ENCODE results near the gene FCHSD2. TPM values are rescaled to one million over a fixed set of nuclear protein-coding genes. Genes with fewer than 3 reads are reported as not detected.

FCHSD2 gene
- polyA plus RNA-seq (2013, experiment 1 of 2) = 20.4 TPM
- 20.2 TPM for polyA plus RNA-seq (2013, experiment 2 of 2)

DNA sequence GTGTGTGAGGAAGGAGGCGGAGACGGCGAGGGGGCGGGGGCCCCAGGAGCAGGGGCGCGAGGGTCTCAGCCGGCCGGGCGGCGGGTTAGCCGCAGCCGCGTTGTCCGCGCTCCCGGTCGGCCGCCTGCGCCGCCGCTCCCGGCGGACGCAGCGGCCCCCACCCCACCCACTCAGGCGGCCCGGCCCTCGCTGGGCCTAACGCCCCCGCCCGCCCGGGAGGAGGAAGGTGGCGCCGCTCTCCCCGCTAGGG lies at the start of gene FCHSD2:
Gene FCHSD2 (minus strand): TSS at position 191 of the 250 bp plus-strand sequence. CDS start 441 bp downstream, outside the sequence.
- H3K4me3 ChIP-seq (ENCODE audit: extremely low read depth, insufficient read depth, low read length, poor library complexity, severe bottlenecking) = peak within 1 kb of the TSS; percentile 93
- H3K36me3 ChIP-seq (ENCODE audit: control insufficient read depth, insufficient read depth, low read length) = peaks cover 16% of the 10 kb centered on the region
- H3K9me3 ChIP-seq (ENCODE audit: control insufficient read depth, low read length) = no peaks in the 10 kb centered on the region
- peak within 1 kb of the TSS; percentile 89 for H3K27ac ChIP-seq (ENCODE audit: low read depth, low read length, severe bottlenecking)
- 0% methylated on average over 10 to 25 of the region's 35 CpGs for WGBS, 2 experiments (ENCODE audit: insufficient coverage in 2 of 2)
- peaks cover 12% of the 10 kb centered on the region for H3K4me1 ChIP-seq (ENCODE audit: control insufficient read depth, insufficient read depth, low read length, poor library complexity, severe bottlenecking)

DNA sequence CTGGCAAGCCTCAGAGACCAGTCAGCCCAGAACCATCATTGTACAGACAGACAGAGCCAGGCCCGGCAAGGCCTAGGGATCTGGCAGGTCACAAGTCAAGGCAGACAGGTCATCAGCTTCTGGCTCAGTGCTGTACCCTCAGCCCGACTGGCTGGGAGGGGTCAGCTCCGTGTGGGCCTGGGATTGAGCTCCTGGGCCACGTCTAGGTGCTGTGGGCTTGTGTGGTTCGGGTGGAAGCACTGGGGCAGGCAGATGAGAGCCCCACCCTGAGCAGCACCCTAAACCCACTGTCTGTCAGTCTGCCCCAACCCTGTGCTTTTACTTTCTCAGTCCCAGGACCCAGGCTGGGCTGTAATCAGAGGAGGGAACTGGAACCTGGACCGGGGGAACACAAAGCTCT lies 49.0 kb upstream of the FCHSD2 start:
- Histone ChIP-seq H3K4me1 (ENCODE audit: control insufficient read depth, insufficient read depth, low read length, poor library complexity, severe bottlenecking) (peaks cover 4% of the 10 kb centered on the region), H3K4me3 (ENCODE audit: extremely low read depth, insufficient read depth, low read length, poor library complexity, severe bottlenecking) (no peak overlapping the region), H3K36me3 (ENCODE audit: control insufficient read depth, insufficient read depth, low read length) (no peaks in the 10 kb centered on the region), H3K9me3 (ENCODE audit: control insufficient read depth, low read length) (no peaks in the 10 kb centered on the region), H3K27ac (ENCODE audit: low read depth, low read length, severe bottlenecking) (no peak overlapping the region)
- WGBS, 2 experiments (ENCODE audit: insufficient coverage in 2 of 2) = 85 to 91% methylated on average over 5 to 6 of the region's 6 CpGs

DNA sequence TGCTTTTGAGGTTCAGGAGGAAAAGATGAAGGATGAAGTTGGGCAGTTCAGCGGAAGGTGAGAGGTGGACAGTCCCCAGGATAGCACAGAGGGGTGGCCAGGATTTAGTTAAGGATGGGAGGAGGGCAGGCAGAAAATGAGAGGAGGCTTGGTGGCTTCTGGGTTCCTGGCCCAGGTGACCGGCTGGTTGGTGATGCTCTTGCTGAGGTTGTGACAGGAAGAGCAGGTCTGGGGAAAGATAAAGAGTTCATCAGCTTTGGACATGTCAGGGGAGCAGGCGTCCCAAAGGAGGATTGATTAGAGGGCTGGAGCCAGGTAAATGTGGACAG lies 48.4 kb upstream of the FCHSD2 start:
- Histone ChIP-seq H3K27ac (ENCODE audit: low read depth, low read length, severe bottlenecking) (no peak overlapping the region), H3K4me3 (ENCODE audit: extremely low read depth, insufficient read depth, low read length, poor library complexity, severe bottlenecking) (no peak overlapping the region), H3K4me1 (ENCODE audit: control insufficient read depth, insufficient read depth, low read length, poor library complexity, severe bottlenecking) (peaks cover 10% of the 10 kb centered on the region), H3K36me3 (ENCODE audit: control insufficient read depth, insufficient read depth, low read length) (no peaks in the 10 kb centered on the region), H3K9me3 (ENCODE audit: control insufficient read depth, low read length) (no peaks in the 10 kb centered on the region)
- 90 to 96% methylated on average over 3 of the region's 3 CpGs for WGBS, 2 experiments (ENCODE audit: insufficient coverage in 2 of 2)

DNA sequence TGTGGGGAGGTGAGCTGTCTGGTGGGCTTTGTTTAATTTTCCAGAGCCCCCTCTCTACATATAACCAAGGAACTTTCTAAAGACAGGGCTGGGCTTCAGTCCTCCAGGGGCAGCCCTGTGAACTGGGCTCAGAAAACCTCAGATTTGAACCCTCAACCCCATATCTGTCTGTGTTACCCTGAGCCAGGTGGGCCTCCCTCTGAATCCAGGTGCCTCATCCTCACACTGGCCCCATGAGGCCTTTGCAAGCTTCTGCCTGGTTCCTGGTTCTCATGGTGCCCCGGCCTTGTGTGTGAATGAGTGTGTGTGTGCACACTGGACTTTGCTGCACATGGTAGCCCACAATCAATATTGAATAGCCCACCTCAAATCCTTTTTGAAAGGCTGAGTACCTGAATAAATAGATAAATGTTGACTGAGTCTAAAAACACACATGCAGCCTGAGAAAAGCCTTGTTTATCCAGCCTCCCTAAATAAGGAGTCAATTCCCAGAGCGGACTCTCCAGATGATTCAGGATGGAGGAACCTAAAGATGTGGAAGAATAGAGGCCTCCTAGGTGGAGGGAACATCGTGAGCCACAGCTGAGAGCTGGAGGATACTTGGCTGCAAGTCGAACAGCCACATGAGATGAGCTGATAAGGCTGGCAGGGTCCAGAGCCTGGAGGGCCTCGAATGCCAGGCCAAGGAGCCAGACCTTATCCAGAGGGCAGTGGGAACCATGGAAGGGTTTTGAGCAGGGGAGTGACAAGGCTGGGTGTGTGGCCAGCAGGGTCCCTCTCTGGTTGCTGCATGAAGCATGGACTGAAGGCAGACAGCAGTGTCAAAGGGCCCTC lies 47.8 kb upstream of the FCHSD2 start:
- H3K27ac ChIP-seq (ENCODE audit: low read depth, low read length, severe bottlenecking) = no peak overlapping the region
- H3K9me3 ChIP-seq (ENCODE audit: control insufficient read depth, low read length) = no peaks in the 10 kb centered on the region
- no peaks in the 10 kb centered on the region for H3K36me3 ChIP-seq (ENCODE audit: control insufficient read depth, insufficient read depth, low read length)
- H3K4me3 ChIP-seq (ENCODE audit: extremely low read depth, insufficient read depth, low read length, poor library complexity, severe bottlenecking) = no peak overlapping the region
- 86 to 98% methylated on average over 4 of the region's 5 CpGs for whole genome bisulfite sequencing, 2 experiments (ENCODE audit: insufficient coverage in 2 of 2)
- H3K4me1 ChIP-seq (ENCODE audit: control insufficient read depth, insufficient read depth, low read length, poor library complexity, severe bottlenecking) = peaks cover 11% of the 10 kb centered on the region

DNA sequence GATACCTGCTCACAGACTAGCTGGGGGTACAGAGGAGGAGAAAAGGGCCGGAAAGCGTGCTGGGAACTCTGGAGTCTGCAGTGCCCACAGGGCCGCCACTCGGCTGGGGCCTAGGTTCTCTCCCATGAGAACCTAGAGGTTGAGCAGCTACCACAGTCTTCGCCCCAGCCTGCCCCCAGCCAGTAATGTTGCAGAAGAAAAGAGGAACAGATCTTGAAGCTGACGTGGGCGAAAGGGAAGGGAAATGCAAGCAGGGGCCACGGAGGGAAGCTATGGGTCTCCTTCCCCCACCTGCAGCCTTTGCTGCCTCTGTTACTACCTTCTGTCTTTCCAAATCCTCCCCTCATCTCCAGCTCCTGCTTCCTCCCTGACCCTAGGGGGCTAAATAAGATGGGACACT lies 47.2 kb upstream of the FCHSD2 start:
- H3K9me3 ChIP-seq (ENCODE audit: control insufficient read depth, low read length) = no peaks in the 10 kb centered on the region
- no peak overlapping the region for H3K27ac ChIP-seq (ENCODE audit: low read depth, low read length, severe bottlenecking)
- 83 to 100% methylated on average over 5 to 7 of the region's 8 CpGs for WGBS, 2 experiments (ENCODE audit: insufficient coverage in 2 of 2)
- peaks cover 11% of the 10 kb centered on the region for H3K4me1 ChIP-seq (ENCODE audit: control insufficient read depth, insufficient read depth, low read length, poor library complexity, severe bottlenecking)
- no peak overlapping the region for H3K4me3 ChIP-seq (ENCODE audit: extremely low read depth, insufficient read depth, low read length, poor library complexity, severe bottlenecking)
- no peaks in the 10 kb centered on the region for H3K36me3 ChIP-seq (ENCODE audit: control insufficient read depth, insufficient read depth, low read length)

DNA sequence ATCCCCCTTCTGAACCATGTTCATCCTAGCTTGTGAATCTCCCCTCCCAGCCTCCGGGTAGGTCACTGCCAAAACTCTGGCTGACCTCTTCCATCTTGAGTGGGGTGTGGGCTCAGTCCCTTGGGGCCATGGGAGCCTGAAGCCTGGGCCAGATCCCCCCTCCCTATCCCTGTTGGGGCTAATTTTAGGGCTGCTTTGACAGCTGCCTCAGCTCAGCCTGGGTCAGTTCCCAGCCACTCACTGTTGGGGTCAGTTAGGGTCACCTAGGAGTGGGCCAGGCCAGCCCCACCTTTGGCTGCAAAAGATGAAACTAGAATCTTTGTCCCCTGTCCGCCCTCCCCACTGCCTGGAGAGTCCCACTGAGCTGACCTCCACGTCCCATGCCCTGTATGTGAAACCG lies 46.2 kb upstream of the FCHSD2 start:
- H3K4me1 ChIP-seq (ENCODE audit: control insufficient read depth, insufficient read depth, low read length, poor library complexity, severe bottlenecking) = peaks cover 11% of the 10 kb centered on the region
- H3K4me3 ChIP-seq (ENCODE audit: extremely low read depth, insufficient read depth, low read length, poor library complexity, severe bottlenecking) = no peak overlapping the region
- H3K36me3 ChIP-seq (ENCODE audit: control insufficient read depth, insufficient read depth, low read length) = no peaks in the 10 kb centered on the region
- no peak overlapping the region for H3K27ac ChIP-seq (ENCODE audit: low read depth, low read length, severe bottlenecking)
- H3K9me3 ChIP-seq (ENCODE audit: control insufficient read depth, low read length) = no peaks in the 10 kb centered on the region
- 89 to 100% methylated on average over 3 of the region's 4 CpGs for WGBS, 2 experiments (ENCODE audit: insufficient coverage in 2 of 2)

DNA sequence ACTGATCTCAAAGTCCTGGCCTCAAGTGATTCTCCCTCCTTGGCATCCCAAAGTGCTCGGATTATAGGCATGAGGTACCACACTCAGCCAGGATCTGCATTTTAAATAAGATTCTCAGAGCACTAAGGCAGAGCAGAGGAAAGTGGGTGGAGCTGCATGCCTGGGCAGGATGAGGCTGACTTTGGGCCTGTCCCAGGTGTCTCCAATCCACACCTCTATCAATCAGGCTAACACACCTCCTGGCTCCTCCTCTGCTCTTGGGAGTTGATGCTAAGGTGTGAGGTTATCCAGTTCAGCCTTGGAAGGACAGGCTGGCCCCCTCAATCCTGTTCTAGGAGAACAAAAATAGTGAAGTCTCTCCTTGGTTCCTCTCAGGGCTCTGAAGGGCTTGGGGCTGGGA lies 45.7 kb upstream of the FCHSD2 start:
- Histone ChIP-seq H3K4me3 (ENCODE audit: extremely low read depth, insufficient read depth, low read length, poor library complexity, severe bottlenecking) (no peak overlapping the region), H3K27ac (ENCODE audit: low read depth, low read length, severe bottlenecking) (no peak overlapping the region), H3K9me3 (ENCODE audit: control insufficient read depth, low read length) (no peaks in the 10 kb centered on the region), H3K36me3 (ENCODE audit: control insufficient read depth, insufficient read depth, low read length) (no peaks in the 10 kb centered on the region), H3K4me1 (ENCODE audit: control insufficient read depth, insufficient read depth, low read length, poor library complexity, severe bottlenecking) (peaks cover 11% of the 10 kb centered on the region)
- 80% methylated on average over 1 of the region's 1 CpG; no CpG with 5 or more reads in 1 of the 2 experiments for WGBS, 2 experiments (ENCODE audit: insufficient coverage in 2 of 2)

DNA sequence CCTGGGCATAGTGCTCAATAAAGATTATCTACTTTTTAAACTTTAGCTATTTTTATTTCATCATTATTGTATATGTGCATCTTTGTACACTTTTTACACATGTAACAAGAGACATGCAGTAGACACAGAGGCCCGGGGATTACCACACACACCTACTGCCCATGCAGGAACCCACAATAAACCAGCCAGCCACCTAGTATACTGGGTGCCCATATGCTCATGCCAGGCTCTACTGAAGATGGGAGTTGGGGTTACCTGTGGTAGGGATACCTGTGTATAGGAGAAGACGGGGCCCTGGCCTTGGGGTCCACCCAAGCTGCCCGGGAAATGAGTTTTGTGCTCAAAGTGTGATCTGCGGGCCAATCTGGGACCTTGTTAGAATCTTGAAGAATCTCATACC lies 44.8 kb upstream of the FCHSD2 start:
- Histone ChIP-seq H3K4me3 (ENCODE audit: extremely low read depth, insufficient read depth, low read length, poor library complexity, severe bottlenecking) (no peak overlapping the region), H3K9me3 (ENCODE audit: control insufficient read depth, low read length) (no peaks in the 10 kb centered on the region), H3K27ac (ENCODE audit: low read depth, low read length, severe bottlenecking) (no peak overlapping the region), H3K4me1 (ENCODE audit: control insufficient read depth, insufficient read depth, low read length, poor library complexity, severe bottlenecking) (peaks cover 11% of the 10 kb centered on the region), H3K36me3 (ENCODE audit: control insufficient read depth, insufficient read depth, low read length) (no peaks in the 10 kb centered on the region)
- WGBS, 2 experiments (ENCODE audit: insufficient coverage in 2 of 2) = 40 to 42% methylated on average over 2 to 3 of the region's 4 CpGs

DNA sequence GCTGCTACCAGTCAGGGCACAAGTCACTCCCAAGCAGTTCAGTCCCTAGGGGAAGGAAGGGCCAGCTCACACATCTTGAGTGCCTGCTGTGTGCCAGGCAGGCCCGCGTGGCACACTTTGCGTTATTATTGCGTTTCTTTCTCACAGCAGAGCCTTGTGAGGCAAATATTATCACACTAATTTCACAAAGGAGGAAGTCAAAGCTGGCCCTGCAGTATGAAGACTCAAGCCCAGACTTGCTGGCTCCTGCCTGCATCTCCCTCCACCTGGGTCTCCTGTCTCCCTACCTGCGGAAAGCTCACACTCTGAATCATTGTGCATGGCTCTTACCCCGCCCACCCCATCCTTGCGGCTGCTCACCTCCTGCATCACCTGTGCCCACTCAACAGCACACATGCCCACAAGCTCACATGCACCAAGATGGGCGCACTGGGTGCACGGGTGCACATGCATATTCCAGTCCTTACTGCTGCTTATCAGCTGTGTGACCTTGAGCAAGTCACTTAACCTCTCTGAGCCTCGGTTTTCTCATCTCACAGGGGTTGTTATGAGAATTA lies 44.3 kb upstream of the FCHSD2 start:
- Histone ChIP-seq H3K4me3 (ENCODE audit: extremely low read depth, insufficient read depth, low read length, poor library complexity, severe bottlenecking) (no peak overlapping the region), H3K9me3 (ENCODE audit: control insufficient read depth, low read length) (no peaks in the 10 kb centered on the region), H3K36me3 (ENCODE audit: control insufficient read depth, insufficient read depth, low read length) (no peaks in the 10 kb centered on the region), H3K27ac (ENCODE audit: low read depth, low read length, severe bottlenecking) (no peak overlapping the region), H3K4me1 (ENCODE audit: control insufficient read depth, insufficient read depth, low read length, poor library complexity, severe bottlenecking) (peaks cover 11% of the 10 kb centered on the region)
- 84 to 97% methylated on average over 5 to 8 of the region's 10 CpGs for WGBS, 2 experiments (ENCODE audit: insufficient coverage in 2 of 2)

DNA sequence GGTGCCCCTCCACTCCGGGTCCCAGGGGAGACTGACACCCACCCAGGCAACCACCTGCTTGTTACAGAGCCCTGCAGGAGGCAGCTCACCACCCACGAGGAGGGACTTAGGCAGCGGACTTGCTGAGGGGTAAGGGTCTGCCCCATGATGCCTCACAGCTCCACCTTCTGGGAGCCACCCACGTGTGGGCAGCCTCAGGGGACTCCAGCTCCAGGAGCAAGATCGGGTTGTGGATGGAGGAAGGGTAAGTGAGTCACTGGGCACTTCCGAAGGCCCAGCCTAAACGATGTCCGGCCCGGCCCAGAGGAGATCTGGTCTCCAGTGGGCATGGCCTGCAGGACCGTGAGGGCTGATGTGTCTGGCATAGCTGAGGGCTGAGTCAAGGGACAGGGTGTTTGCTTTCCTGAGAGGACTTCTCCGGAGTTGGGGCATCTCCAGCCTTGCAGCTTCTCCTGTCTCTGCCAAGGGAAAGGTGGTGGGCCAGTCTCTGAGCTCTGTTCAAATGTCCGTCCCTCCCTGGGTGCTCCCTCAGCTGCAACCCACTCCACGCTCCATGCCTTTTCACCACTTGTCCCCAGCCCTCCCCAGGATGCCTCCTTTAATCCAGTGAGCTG lies 43.7 kb upstream of the FCHSD2 start:
- Histone ChIP-seq H3K4me3 (ENCODE audit: extremely low read depth, insufficient read depth, low read length, poor library complexity, severe bottlenecking) (no peak overlapping the region), H3K4me1 (ENCODE audit: control insufficient read depth, insufficient read depth, low read length, poor library complexity, severe bottlenecking) (peaks cover 11% of the 10 kb centered on the region), H3K9me3 (ENCODE audit: control insufficient read depth, low read length) (no peaks in the 10 kb centered on the region), H3K36me3 (ENCODE audit: control insufficient read depth, insufficient read depth, low read length) (no peaks in the 10 kb centered on the region), H3K27ac (ENCODE audit: low read depth, low read length, severe bottlenecking) (no peak overlapping the region)
- WGBS, 2 experiments (ENCODE audit: insufficient coverage in 2 of 2) = 79 to 81% methylated on average over 8 to 11 of the region's 13 CpGs
